Brain pericyte (primary cell): ENCODE measurements around the gene C12orf60.
"Not testable (repeated sequence)": the region's sequence is repeated elsewhere in the genome, so short reads cannot be mapped to it uniquely, and the experiment has no call there.

ENCODE experiments used
- DNase-seq: peaks from one replicate; pipeline ENCODE4 v3.0.0-alpha.2; 2012; ENCODE audit warnings: low read depth, low spot score

C12orf60 gene, protein sequence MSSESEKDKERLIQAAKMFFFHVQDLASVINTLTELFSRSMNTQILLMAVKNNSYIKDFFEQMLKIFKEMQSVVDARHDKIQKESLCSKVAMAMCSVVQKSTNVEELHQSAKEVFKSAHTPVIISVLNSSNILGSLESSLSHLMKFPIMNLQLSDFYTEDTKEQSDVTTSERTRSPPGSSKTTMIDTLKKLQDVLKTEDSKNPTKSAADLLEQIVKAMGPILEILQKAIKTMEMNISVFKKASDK

DNA sequence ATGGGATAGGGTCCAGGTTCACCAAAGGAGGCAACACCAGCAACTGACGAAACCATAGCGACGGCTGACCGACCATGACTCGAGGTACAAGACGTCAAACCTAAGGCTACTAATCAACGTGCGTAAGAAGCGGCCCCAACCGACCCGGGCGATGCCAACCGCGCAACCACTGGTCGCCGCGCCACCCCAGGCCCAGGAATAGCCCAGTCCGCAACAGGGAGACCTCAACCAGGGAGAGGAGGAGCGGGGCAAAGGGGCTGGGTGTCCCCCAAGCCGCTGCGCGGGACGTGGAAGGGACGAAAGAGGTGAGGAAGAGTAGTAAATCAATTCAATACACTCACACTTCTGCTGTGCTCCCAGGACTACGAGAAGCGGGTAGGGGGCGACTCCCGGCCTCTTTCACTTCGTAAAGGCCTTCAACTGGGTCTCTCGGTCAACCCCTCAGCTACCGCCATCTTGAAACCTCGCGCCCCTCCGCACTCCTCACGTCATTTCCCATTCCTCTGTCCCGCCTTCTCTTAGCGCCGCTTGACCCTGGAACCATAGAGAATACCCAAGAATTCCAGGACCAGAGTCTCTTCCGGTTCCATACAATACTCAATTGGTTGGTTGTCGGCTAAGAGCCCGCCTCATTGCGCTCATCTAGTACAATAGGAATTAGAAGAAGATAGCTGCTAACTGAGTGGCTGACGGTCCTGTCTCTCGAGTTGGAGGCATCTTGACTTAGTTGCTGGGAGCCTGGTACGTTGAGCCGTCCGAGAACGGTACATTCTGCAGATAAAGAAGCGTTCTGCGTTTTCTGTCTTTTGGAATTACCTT lies at the start of gene C12orf60, which contains the start of gene WBP11:
TSS of gene C12orf60 (plus strand) at position 660 of the 819 bp plus-strand sequence. CDS start 19,266 bp downstream, outside the sequence.
TSS of gene WBP11 (minus strand) at position 468 of the 819 bp plus-strand sequence. CDS start 2,095 bp downstream, outside the sequence.
- DNase-seq = peak; percentile 94

DNA sequence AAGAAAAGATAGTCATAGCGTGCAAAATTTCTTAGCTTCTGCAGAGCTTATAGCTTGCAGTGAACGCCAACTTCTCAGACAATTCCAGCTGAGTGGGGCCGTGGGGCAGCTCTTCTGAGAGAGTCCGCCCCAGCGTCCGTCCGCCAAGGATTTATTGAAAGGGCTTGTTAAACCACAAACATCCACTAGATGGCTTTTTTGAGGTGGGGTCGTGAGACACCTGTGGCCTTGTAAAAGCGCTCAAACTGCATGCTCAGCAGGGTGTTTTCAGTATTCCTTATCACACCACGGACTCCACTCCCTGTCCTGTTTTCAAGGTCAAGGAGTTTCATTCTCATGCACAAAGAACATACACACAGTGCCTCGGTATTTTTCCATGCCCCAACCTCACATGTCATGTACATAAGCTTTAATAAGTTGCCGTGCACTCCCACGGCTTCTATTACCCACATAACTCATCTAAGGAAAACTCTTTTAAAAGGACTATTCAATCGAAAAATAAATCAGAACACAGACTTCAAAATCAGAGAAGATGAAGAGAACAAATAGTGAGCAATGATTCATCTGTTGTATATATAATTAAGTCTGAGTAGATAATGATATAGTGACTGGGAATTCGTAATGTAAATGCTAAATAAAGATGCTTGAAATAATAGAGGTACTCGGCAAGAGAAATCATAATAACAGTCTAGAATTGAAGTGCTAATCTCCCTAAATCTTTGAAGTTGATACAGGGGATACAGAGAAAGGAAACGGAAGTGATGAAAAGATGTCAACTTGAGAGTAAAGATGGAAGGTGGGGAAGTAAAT lies 46.9 kb upstream of the C12orf60 start:
- no peak for DNase-seq

DNA sequence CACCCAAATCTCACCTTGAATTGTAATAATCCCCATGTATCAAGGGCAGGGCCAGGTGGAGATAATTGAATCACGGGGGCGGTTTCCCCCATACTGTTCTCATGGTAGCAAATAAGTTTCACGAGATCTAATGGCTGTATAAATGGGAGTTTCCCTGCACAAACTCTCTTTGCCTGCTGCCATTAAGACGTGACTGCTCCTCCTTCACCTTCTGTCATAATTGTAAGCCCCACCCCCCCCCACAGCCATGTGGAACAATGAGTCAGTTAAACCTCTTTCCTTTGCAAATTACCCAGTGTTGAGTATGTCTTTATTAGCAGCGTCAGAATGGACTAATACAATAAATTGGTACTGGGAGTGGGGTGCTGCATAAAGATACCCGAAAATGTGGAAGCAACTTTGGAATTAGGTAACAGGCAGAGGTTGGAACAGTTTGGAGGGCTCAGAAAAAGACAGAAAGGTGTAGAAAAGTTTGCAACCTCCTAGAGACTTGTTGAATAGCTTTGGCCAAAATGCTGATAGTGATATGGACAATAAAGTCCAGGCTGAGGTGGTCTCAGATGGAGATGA lies 43.7 kb upstream of the C12orf60 start:
- DNase-seq = not testable (repeated sequence)

DNA sequence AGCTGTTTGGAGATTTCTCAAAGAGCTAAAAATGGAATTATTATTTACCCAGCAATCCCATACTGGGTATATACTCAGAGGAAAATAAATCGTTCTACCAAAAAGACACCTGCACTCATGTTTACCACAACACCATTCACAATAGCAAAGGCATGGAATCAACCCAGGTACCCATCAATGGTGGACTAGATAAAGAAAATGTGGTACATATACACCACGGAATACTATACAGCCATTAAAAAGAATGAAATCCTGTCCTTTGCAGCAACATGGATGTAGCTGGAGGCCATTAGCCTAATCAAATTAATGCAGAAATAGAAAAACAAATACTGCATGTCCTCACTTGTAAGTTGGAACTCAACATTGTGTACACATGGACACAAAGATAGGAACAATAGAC lies 38.1 kb upstream of the C12orf60 start:
- no peak for DNase-seq

DNA sequence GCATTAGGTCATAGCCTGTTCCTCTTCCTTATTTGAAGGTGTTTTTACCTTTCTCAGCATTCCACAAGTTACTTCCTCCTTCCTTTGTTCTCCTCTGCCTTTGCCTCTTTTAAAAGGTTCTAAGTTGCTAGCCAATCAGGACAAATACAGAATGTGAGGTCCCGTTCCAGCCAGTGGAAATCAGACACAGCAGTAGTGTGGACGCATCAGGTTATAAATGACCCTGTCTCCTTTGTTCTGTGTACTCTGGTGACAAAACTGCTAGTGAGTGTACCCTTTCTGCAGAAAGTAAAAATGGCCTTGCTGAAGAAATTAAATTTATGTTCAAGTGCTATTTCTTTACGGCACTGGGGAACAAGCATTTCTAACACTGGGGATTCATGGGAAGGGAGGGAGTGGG lies 37.5 kb upstream of the C12orf60 start:
- DNase-seq = not testable (repeated sequence)

DNA sequence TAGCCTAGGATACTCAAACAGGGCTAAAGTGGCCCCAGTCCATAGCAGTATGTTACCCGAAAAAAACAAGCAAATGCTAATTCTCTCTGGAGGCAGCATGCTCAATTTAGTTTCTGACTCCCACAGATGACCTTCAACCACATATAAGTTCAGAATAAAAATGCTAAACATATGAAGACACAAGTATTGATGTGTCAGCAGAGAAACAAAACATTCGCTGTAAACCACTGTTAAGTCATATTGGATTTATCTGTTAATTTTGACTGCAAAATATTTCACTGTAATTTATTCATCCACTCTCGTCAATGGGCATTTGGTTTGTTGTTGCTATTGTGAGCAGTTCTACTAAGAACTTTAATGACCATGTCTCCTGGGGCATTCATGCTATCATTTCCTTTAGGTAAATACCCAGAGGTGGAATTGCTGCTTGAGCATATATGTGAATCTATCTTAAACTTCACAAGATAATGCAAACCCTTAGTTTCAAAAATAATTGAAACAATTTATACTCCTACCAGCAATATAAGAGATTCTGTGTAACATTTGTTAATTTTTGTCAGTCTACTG lies 36.7 kb upstream of the C12orf60 start:
- no peak for DNase-seq

DNA sequence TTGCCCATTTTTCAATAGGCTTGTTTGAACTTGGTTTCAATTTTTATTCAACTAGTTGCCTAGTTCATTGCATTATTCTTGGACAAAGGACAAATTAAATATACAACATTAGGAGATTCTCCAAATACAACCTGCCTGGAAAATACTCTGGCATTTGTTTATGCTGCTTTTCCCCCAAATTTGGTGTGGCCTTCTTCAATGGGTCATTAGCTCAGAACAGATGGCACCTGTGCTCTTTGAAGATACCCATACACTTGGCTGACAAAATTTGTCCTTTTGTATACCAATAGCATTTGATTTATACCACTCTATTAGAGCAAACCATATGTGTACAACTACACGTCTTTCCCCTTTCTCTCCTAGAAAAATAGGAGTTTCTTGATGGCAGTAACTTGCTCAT lies 35.9 kb upstream of the C12orf60 start:
- DNase-seq = no peak

DNA sequence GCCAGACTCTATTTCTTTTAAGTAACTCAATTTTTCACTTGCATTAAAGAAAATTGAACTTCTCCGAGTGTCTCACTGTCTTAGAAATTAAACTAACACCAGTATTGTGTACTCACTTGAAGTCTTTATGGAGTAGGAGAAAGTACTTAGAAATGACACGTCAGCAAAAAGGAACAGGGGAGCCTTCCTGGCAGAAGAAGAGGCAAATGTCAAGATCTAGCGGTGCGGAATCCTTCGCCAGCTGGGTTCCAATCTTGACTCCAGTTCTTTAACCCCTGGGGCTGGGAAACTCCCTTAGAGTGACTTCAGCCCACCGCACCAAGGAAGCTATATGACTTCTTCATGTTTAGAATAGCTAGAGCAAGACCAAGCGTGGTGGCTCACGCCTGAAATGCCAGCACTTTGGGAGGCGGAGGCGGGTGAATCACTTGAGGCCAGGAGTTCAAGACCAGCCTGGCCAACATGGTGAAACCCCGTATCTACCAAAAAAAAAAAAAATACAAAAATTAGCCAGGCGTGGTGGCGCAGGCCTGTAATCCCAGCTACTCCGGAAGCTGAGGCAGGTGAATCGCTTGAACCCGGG lies 34.6 kb upstream of the C12orf60 start:
- no peak for DNase-seq

DNA sequence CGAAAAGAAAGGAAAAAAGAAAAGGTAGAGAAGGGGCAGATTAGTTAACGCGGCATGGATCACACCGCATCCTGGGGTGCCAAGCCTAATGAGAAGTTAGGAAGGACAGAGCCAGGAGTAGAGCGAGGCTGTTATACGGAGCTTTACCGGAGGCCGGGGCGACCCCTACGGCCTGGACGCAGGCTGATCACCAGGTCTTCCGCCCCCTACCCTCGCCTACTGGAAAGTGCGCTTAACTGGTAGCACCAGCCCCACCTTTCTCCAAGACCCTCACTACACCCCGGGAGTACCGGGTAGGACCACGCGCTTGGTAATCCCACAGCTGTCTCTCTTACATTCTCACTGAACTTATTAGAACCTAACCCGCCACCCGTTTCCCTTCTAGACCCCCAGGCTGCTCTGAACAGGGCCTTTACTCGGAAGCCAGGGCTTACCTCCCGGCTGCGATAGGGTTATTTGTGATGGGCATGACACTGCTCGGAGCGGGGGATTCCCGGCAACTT lies 34.0 kb upstream of the C12orf60 start:
- DNase-seq = no peak

DNA sequence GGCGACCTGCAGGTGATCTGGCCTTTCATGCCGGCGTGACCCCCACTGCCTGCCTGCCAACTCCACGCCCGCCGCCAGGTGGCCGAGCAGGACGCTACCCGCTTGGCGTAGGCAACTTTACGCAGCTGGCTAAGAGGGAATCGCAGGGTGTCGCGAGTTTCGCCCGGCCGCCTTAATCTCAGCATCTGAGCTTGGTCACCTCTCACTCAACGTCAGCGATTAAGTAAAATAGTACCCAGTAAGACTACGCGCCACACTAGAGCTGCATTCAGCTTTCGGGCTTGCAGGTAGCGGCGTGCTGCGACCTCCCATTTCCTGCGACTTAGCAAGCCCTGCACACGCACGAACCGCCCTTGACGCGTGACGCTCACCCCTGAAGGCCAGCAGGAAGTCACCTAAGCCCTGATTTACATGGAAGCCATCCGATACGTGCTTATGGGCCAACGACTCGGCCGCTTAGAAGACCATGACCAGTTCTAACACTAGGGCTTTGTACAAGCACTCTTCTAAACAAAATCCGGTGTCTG lies 33.4 kb upstream of the C12orf60 start:
- no peak for DNase-seq

DNA sequence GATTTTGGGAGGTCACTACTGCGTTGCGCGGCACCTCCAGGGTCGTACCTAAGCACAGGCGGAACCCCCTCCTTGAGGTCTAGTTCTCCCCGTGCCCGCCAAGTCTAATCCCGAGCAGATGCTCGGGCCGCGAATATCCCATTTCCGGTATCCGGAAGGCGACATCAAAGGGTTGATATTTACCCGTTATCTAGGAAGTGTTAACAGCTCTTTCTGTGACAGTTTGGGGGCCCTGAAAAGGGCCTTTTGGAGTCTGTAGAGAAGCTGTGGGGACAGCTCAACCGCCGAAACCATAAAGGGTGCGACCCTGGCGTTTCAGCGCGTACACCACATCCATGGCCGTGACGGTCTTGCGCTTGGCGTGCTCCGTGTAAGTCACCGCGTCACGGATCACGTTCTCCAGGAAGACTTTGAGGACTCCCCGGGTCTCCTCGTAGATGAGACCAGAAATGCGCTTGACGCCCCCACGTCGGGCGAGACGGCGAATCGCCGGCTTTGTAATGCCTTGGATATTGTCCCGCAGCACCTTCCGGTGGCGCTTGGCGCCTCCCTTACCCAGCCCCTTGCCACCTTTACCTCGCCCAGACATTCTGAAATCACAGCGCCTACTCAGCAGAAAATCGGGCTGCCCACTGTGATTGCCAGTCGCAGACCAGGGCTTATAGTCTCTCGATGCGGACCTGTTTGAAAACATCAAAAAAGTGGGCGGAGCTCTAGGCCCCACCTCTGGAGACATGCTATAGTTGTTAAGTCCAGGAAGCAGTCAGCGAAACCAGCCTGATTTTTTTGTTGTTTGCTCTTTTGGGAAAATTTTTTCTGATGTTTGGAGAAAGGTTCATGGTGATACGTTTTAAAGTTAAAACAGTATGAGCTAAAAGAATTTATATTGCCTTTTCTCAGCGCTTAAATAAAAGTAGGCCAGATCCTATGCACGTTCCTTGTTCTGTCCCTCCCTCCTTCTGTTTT lies 32.7 kb upstream of the C12orf60 start:
- DNase-seq = peak; percentile 76

DNA sequence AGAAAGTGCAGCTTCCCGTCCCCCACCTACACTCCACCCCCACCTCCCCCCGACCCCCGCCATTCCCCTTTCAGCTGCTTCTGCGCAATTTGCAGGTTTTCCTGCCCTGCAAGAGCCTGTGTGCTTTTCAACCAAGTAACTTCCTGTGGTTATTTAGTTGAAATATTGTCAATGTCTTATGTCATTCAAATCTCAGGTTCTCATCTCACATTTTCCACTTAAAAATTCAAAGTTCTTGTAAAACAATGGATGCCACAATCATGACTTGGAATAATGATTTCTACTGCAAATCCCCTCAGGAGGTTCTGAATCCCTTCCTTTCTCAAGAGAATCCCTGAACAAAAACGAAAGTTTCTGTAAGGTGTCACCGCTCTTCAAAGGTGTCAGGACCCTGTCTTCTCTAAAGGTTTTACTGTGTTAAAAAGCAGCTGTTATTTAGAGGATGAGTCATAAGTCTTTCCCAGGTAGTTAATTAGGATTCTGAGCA lies 31.8 kb upstream of the C12orf60 start:
- DNase-seq = no peak

DNA sequence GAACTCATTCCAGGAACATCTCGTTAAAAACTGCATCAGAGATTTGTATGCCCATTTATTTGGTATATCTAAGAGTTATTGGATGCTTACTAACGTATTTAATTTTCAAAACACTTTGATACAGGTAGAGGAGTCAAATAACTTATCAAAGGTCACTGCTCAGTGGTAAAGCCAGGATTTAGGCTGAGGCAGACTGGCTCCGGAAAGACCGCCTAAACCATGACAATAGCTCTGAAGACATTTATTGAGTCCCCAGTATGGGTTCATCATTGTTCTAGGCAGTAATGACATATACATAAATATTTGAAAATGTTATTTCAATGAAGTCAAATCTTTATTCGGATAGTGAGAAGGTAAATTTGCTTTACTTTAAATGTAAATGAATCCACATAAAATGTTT lies 30.5 kb upstream of the C12orf60 start:
- no peak for DNase-seq

DNA sequence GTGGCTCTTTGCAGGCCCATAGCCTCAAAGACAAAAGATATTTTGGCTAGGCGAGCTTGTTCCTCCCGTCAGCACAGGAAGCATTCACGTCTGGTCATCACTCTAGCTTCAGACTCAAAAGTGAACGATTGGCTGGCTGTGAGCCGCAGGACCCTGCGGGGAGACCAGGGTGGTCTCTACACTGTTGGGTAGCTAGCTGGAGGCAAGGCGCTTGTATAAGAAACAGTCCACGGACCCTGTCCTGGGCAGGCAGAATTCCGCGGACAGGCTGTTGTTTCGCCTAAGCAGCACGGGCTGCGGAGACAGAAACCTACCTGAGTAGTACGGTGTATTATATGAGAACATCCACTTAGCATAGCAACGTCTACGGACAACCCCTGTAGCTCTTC lies 29.8 kb upstream of the C12orf60 start:
- DNase-seq = no peak

DNA sequence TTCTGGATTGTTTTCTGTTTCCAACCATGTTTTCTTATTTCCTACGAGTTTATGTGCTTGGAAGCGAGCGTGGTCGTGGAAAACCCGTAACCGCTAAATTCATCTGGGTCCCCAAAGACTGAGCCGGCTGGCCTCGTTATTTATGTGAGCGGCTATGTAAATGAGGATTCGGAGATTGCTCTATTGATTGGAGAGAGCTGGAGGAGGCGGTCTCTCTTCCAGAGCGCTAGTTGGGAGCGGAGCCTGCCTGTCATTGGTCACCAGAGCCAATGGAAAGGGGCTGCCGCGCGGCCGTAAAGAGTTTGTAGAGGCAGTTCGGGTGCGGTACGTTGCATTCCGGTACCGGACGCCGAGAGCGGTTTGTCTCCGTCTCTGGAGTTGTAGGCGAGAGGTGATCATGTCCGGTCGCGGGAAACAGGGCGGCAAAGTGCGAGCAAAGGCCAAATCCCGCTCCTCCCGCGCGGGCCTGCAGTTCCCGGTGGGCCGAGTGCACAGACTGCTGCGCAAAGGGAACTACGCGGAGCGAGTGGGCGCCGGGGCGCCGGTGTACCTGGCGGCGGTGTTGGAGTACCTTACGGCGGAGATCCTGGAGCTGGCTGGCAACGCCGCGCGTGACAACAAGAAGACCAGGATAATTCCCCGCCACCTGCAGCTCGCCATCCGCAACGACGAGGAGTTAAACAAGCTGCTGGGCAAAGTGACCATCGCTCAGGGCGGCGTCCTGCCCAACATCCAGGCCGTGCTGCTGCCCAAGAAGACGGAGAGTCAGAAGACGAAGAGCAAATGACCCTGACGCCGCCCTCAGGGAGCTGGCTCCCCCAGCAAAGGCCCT lies 29.2 kb upstream of the C12orf60 start:
- peak; percentile 79 for DNase-seq

DNA sequence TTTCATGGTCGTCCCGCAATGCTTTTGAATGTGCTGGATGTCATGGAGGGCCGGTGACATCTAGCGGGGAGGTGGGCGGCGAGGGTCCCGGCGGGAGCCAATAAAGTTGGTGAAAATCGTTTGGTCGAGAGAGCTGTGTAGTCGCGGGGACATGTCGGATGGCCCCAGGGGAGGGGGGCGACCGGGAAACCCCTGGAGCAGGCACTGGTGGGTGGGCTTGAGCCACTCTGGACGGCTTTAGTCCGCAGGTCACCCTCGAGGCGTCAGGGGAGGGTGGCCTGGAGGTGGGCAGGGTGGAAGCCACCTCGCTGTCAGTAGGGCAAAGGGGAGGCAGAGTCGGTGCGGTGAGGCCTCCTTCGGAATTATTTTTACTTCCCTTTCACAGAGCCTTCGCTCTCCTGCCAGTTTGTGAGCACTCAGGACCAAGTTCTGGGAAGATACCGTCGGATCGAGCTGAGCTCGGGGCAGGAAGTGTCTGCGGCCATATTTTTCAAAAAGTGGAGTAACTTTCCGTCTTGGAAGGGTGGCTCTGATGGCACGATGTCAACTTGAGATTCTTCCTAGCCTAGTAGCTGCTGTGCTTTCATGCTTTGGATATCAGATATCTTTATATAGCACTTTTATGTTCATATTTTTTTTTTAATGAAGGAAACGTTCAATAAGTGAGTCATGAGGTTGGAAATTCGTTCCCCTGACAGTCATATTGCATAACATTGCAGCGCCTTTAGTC lies 28.4 kb upstream of the C12orf60 start:
- no peak for DNase-seq

DNA sequence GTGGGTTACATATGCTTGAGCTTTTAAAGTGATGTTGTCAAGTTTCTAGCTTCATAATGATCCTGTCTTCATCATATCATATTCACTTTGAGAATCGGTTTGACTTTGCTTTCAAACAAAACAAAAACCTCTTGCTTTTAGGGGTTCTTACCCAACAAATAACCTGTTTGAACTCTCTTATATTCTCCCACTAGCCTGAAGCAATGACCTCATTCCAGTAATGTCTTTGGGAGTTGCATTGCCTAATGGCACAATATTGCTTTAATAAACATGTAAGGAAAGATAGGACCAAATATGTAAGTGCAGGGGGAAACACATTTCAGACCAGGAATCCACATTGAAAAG lies 27.9 kb upstream of the C12orf60 start:
- no peak for DNase-seq
